SJCRH30 (cell line): ENCODE data around the gene RAMP3. TPM values are rescaled to one million over a fixed set of nuclear protein-coding genes. Genes with fewer than 3 reads are reported as not detected.
"Not testable (repeated sequence)": the region's sequence is repeated elsewhere in the genome, so short reads cannot be mapped to it uniquely, and the experiment has no call there.

Experiments
- DNase-seq, 2 experiments: peaks; one replicate each; pipeline ENCODE4 v3.0.0-alpha.2; 2015 to 2020
- H3K27ac ChIP-seq: fragments of 250-450 bp; sonication (Bioruptor Pico); 2 replicates; pipeline ENCODE4 v1.5.1; 2020; ENCODE audit warnings: mild to moderate bottlenecking, moderate library complexity
- H3K27me3 ChIP-seq: fragments of 250-450 bp; sonication (Bioruptor Pico); 2 replicates; pipeline ENCODE4 v1.5.1; 2020; ENCODE audit warnings: mild to moderate bottlenecking, moderate library complexity
- H3K36me3 ChIP-seq: fragments of 250-450 bp; sonication (Bioruptor Pico); 2 replicates; pipeline ENCODE4 v1.5.1; 2020; ENCODE audit warnings: mild to moderate bottlenecking, moderate library complexity
- H3K4me1 ChIP-seq: fragments of 250-450 bp; sonication (Bioruptor Pico); 2 replicates; pipeline ENCODE4 v1.5.1; 2020; ENCODE audit warnings: mild to moderate bottlenecking, moderate library complexity
- H3K4me3 ChIP-seq: fragments of 250-450 bp; sonication (Bioruptor Pico); 2 replicates; pipeline ENCODE4 v1.5.1; 2020; ENCODE audit warnings: mild to moderate bottlenecking, moderate library complexity
- H3K9me3 ChIP-seq: fragments of 250-450 bp; sonication (Bioruptor Pico); replicated peaks from 2 replicates; pipeline ENCODE4 v1.5.1; 2020; ENCODE audit warnings: mild to moderate bottlenecking, moderate library complexity
- total RNA-seq: library from RNA; depleted of rRNA; stranded (reverse); fragments of >200 nt; shearing (Covaris generic); gene quantifications from 2 replicates; pipeline ENCODE4 v1.2.3, GENCODE V29; 2014

RAMP3 gene
- total RNA-seq, 1 experiment from 2014 or later: not detected

DNA sequence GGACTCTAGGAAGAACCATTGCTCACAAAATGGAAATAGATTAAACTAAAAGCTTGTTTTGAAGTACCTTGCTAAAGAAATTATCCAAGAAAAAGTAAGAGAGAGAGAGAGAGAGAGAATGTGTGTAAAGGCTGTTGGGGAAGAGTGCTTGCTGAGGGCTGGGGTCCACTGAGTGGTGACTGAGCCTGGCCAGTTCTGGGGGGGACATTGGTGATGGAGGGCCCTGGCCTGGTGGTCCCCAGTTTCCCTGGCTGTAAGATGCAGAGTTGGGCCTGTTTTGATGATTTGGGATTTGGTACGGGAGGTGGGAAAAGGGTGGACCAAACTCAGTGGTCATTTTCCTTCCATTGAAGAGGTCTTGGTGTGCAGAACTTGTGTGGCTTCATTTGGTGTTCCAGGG, 880 bp downstream of the RAMP3 start:
- H3K27me3 ChIP-seq: peaks cover 10% of the 10 kb centered on the region
- H3K27ac ChIP-seq: no peak overlapping the region
- no peak for DNase-seq
- no peaks in the 10 kb centered on the region for H3K36me3 ChIP-seq
- H3K9me3 ChIP-seq: no peaks in the 10 kb centered on the region
- no peak overlapping the region for H3K4me3 ChIP-seq
- no peaks in the 10 kb centered on the region for H3K4me1 ChIP-seq

DNA sequence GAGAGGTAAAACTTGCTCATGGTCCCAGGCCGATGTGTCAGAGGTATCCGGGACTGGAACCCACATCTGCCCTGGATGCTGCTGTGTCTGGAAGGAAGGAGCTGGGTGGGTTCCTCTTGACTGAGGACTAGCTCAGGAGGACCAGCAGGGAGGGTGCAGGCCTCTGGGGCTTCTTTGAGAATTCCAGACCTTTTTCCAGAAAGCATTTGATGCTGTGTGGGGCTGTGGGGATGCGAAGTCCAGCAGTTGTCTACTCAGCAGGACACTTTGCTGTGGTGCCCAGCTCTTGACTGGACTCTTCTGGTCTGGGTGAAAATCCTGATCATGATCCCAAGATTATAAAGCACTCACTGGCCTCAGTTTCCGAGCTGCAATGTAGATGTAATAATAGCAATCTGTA, 1.7 kb downstream of the RAMP3 start:
- Histone ChIP-seq H3K4me3 (no peak overlapping the region), H3K27me3 (peaks cover 10% of the 10 kb centered on the region), H3K36me3 (no peaks in the 10 kb centered on the region), H3K27ac (no peak overlapping the region), H3K9me3 (no peaks in the 10 kb centered on the region), H3K4me1 (no peaks in the 10 kb centered on the region)
- no peak for DNase-seq

DNA sequence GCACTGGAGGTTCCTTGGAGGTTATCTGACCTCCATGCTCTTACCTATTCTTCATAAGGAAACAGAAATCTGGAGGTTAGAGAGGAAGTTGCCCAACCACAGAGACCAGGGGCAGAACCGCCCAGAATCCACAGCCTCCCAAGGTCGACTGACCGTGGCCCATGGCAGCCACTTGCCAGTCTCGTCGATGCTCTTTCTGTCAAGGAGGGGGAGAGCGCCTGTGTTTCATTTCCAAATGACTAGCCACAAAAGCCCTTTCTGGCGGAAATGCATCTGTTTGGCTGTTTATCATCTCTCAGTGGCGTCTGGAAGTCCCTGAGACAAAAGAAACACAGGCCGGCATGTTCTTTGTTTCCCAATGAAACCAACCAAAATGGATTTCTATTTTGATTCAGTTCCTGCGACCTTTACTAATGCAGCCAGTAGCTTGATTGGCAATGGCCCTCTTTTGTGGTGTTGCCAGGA, 2.9 kb downstream of the RAMP3 start:
- Histone ChIP-seq H3K9me3 (no peaks in the 10 kb centered on the region), H3K27me3 (peaks cover 10% of the 10 kb centered on the region), H3K4me3 (no peak overlapping the region), H3K36me3 (no peaks in the 10 kb centered on the region), H3K27ac (no peak overlapping the region), H3K4me1 (no peaks in the 10 kb centered on the region)
- DNase-seq: no peak

DNA sequence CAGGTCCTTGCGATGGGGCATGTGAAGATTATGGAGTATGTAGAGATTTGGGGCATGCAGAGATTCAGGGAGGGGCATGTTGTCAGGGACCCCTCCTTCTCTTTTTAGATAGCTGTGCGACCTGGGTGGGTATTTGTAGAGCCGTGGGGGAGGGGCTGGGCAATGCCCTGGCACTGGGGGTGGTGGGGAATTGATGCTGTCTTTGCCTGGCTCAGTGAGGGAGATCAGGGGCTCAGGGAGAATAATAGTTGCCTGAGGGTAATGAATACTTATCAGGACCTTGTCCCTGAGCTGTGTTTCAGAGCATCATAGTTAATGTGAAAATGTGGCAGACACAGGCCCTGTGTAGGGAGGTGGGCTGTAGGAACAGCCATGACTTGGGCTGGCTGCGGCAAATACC, 3.5 kb downstream of the RAMP3 start:
- no peaks in the 10 kb centered on the region for H3K9me3 ChIP-seq
- H3K4me3 ChIP-seq: no peak overlapping the region
- DNase-seq: no peak
- H3K4me1 ChIP-seq: no peaks in the 10 kb centered on the region
- H3K27me3 ChIP-seq: peaks cover 10% of the 10 kb centered on the region
- no peak overlapping the region for H3K27ac ChIP-seq
- H3K36me3 ChIP-seq: no peaks in the 10 kb centered on the region

DNA sequence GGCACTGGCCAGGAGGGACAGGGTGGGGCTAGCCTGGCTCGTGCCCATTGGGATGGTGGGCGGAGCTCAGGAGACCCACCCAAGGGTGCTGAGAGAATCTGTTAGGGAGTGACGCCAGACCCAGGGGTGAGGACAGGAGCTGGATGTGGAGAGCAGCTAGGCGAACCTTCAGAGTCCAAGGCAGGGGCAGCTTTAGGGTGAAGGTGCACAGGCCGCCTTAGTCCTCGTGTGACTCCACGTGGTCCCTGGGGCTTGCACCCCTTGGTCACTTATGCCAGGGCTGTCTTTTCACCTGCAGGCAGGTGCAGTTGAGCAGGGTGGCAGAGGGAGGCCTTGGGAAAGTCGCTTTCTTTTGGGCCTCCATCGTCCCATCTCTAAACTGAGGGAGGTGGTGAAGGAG, 4.3 kb downstream of the RAMP3 start:
- no peaks in the 10 kb centered on the region for H3K9me3 ChIP-seq
- H3K4me3 ChIP-seq: no peak overlapping the region
- no peaks in the 10 kb centered on the region for H3K36me3 ChIP-seq
- no peaks in the 10 kb centered on the region for H3K4me1 ChIP-seq
- no peak for DNase-seq
- no peak overlapping the region for H3K27ac ChIP-seq
- H3K27me3 ChIP-seq: peaks cover 10% of the 10 kb centered on the region

DNA sequence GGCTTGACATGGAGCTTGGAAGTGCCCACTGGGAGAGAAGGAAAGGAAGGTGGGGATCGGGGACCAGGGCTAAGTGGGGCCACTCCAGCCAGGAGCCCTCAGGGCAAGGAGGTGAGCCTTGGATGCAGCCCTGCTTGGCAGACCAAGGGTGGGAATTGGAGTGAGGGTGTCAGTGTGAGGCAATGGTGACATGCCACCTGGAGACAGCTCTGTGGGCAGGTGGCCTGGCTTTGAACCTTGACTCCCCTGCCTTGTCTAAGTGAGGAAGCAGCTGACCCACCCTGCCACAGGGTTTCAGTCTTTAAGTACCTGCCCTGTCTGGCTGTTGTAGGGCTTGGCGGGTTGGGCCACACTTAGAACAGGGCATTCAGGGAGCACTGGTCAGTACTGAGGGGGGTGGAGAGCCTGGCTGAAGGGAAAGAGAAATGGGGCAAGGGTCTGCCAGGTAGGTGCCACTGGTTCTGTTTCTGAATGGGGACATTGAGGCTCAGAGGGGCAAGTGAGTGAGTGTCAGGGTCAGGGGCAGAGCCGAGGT, 4.8 kb downstream of the RAMP3 start:
- no peak for DNase-seq
- H3K9me3 ChIP-seq: no peaks in the 10 kb centered on the region
- H3K27ac ChIP-seq: no peak overlapping the region
- no peaks in the 10 kb centered on the region for H3K36me3 ChIP-seq
- H3K4me1 ChIP-seq: no peaks in the 10 kb centered on the region
- H3K27me3 ChIP-seq: peaks cover 10% of the 10 kb centered on the region
- no peak overlapping the region for H3K4me3 ChIP-seq

DNA sequence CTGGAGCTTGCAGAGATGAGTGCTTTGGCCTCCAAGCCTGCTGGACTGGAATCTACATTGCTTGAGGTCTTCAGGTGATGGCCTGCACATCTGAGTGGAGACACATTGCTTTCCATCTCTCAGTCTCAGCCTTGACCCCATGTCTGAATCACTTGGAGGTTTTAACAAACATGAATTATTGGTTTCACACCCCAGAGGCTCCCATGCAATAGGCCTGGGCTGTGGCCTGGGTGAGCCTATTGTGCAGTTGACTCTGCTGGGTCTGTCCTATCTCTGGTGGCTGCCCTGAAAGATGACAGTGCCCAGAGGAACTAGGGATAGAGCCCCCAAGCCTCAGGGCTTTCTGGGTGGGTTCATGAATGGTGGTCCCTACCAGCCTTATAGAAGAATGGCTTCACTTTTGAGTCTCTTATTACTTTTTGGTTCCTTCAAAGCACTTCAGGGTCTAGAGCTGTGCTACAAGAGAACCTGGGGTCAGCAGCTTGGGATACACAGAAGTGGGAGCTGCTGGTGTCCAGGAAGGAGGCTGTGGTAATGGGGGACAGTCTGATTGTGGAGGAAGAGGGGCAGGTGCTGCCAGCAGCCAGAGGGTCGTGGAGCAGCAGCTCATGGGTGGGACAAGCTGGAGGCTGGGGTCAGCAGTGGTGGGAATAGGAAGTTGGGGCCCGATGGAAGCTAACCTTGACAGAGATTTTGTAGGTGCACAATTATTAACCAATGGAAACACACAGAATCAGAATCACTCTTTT, 5.5 kb downstream of the RAMP3 start:
- Histone ChIP-seq H3K27me3 (peaks cover 10% of the 10 kb centered on the region), H3K4me3 (no peak overlapping the region), H3K36me3 (no peaks in the 10 kb centered on the region), H3K27ac (no peak overlapping the region), H3K9me3 (no peaks in the 10 kb centered on the region), H3K4me1 (no peaks in the 10 kb centered on the region)
- DNase-seq: no peak

DNA sequence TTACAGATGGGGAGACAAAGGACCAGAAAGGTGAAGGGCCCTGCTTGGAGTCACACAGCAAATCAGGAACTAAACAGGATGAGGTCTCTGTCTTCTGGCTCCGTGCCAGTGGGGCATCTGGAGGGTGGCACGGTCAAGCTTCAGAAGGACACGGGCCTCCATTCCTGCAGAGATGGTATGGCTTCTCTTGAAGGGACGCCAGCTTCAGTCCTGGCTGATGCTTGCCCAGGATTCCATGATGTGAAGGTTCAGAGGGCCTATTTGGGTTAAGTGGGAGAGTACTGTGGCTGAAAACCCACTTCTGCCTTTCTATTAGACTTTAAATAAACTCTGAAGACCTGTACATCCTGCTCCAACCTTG, 6.1 kb downstream of the RAMP3 start:
- H3K9me3 ChIP-seq: no peaks in the 10 kb centered on the region
- no peak overlapping the region for H3K4me3 ChIP-seq
- no peak overlapping the region for H3K27ac ChIP-seq
- peaks cover 10% of the 10 kb centered on the region; the same call in 1 of the 2 replicates for H3K27me3 ChIP-seq
- DNase-seq: no peak
- H3K4me1 ChIP-seq: no peaks in the 10 kb centered on the region
- no peaks in the 10 kb centered on the region for H3K36me3 ChIP-seq

DNA sequence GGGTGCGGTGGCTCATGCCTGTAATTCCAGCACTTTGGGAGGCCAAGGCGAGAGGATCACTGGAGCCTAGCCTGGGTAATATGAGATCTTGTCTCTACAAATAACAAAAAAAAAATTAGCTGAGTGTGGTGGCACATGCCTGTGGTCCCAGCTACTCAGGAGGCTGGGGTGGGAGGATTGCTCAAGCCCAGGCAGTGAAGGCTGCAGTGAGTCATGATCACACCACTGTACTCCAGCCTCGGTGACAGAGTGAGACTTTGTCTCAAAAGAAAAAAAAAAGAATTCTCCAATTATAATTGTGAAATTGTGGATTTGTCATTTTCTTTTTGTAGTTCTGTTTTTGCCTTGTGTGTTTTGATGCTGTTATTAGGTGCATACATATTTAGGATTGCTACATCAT, 6.7 kb downstream of the RAMP3 start:
- not testable (repeated sequence) for H3K4me1 ChIP-seq, H3K9me3 ChIP-seq, H3K27ac ChIP-seq, DNase-seq, H3K36me3 ChIP-seq, H3K27me3 ChIP-seq, H3K4me3 ChIP-seq

DNA sequence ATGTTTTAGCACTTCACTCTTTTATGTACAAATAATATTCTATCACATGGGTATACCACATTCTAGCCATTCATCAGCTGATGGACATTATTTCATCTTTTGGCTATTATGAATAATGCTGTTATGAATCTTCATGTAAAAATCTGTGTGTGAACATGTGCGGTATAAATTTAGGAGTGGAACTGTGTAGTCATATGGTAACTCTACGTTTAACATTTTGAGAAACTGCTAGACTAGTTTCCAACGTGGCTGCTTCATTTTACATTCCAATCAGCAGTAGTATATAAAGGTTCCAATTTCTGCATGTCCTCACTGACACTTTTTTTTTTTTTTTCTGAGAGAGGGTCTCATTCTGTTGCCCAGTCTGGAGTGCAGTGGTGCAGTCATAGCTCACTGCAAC, 8.3 kb downstream of the RAMP3 start:
- no peak for DNase-seq
- Histone ChIP-seq H3K4me1 (no peaks in the 10 kb centered on the region), H3K36me3 (no peaks in the 10 kb centered on the region), H3K27ac (no peak overlapping the region), H3K4me3 (no peak overlapping the region), H3K27me3 (no peaks in the 10 kb centered on the region; the same call in 1 of the 2 replicates), H3K9me3 (no peaks in the 10 kb centered on the region)

DNA sequence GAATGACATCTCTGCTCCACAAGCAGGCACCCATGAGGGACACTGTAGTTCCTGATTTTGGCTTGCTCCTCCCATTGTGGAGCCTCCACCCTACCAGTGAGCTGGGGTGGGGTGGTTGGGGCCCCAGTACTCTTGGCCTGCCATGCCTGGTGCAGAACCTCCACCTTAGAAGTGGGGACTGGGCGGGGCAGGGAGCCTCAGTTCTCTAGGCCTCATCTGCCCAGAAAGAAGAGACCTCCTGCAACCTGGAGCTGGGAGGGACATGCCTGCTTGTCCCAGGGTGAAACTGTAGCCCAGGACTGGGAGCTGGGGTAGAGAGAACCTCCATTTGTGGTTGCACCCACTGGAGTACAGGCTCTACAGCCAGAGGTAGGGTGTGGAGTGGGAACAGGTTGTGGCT, 14.4 kb downstream of the RAMP3 start:
- H3K36me3 ChIP-seq: no peaks in the 10 kb centered on the region
- peaks cover 7% of the 10 kb centered on the region for H3K27me3 ChIP-seq
- no peak overlapping the region for H3K4me3 ChIP-seq
- no peak for DNase-seq
- no peak overlapping the region for H3K27ac ChIP-seq
- no peaks in the 10 kb centered on the region for H3K9me3 ChIP-seq
- H3K4me1 ChIP-seq: no peaks in the 10 kb centered on the region

DNA sequence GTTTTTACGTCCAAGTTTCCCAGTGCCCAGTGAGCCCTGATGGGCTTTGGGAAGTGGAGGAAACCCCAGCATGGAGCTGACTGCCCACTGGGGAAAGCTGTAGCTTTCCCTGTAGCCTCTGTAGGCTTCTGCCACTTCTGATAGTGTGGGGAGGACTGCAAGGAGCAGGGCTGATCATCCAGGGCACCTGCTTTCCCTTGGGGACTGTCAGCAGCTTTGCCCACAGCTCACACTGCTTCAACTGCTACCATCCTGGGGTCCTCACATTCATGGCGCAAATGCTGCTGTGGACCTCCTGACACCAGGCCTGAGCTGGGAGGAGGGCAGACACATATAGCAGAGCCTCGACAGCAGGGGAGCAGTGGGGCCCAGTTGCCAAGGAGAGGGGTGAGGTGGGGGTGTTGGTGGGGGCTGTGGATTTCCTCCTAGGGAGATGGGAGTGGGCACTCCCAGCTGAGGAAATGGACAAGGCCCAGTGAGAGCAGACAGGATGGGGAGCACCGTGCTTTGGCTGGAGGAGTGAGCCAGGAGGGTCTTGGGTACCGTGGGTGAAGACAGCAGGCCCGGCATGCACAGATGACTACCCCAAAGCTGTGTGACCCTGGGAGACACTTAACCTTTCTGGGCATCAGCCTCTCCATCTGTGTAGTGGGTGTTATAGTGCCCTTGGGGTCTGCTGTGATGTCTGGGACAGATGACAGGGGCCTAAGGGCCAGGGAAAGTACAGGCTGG, 16.2 kb downstream of the RAMP3 start:
- Histone ChIP-seq H3K36me3 (no peaks in the 10 kb centered on the region), H3K27ac (no peak overlapping the region), H3K4me1 (no peaks in the 10 kb centered on the region), H3K27me3 (peaks cover 18% of the 10 kb centered on the region), H3K4me3 (no peak overlapping the region), H3K9me3 (no peaks in the 10 kb centered on the region)
- DNase-seq: no peak

DNA sequence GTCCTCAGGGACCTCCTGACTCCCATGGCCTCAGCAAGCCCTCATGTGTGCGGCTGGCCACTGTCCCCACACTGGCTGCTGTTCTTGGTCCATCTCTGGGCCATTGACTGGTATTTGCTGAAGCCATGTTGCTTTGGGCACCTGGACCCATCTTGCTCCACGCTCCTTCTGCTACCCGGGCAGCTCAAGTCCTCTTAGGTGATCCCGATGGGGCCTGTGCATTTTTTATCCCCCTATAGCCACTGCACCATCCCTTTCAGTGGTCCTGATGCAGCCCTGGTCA, 16.7 kb downstream of the RAMP3 start:
- Histone ChIP-seq H3K27me3 (peaks cover 20% of the 10 kb centered on the region), H3K4me1 (no peaks in the 10 kb centered on the region), H3K4me3 (no peak overlapping the region), H3K36me3 (no peaks in the 10 kb centered on the region), H3K27ac (no peak overlapping the region), H3K9me3 (no peaks in the 10 kb centered on the region)
- no peak for DNase-seq

DNA sequence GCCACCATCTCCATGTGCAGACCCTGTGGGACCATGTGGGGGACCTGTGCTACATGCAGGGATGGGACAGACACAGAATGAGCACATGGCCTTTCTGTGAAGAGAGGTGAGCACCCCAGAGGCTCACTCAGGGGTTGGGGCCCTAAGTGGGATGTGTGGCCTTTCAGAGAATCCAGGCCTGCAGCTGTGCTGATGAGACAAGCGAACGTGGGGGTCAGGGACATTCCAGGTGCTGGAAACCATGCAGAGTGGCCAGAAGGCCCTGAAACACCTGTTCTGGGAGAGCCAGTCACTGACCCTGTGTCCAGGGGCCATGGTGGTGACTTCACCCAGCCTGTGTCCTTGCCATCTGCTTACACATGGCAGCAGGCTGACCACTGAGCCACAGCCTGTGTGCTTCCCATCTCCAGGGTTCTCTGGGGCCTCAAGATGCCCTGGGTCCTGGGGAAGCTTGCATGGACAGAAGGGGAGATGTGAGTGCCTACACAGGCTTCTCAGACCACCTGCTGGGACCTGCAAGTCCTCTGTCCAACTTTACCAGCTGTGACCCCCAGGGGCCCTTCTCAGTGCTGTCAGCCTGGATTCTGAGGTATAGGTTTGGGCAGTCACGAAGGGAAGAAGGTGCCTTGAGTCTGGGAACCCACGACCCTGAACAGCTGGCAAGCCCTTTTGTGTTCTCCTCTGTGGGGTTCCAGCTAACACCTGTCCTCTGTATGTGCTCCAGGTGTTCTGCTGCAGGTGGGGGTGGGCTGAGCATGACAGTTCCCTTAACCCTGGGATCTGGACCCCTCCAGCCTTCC, 17.6 kb downstream of the RAMP3 start:
- H3K4me1 ChIP-seq: no peaks in the 10 kb centered on the region
- no peak for DNase-seq
- peaks cover 20% of the 10 kb centered on the region for H3K27me3 ChIP-seq
- no peak overlapping the region for H3K4me3 ChIP-seq
- no peaks in the 10 kb centered on the region for H3K36me3 ChIP-seq
- H3K9me3 ChIP-seq: no peaks in the 10 kb centered on the region
- H3K27ac ChIP-seq: no peak overlapping the region

DNA sequence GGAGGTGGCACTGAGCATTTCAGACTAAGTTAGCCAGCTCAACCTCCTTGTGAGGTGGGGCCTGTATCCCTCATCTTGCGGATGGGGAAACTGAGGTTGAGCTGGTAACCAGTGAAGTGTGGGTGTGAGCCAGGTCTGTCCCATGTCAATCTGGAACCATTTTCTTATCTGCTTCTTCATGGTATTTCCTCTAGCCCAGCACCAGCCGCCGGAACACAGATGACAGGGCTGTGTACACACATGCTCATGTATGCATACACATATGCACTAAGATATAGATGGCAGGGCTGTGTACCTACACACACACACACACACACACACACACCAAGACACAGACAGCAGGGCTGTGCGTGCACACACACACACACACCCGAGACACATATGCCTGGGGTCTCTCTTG, 18.5 kb downstream of the RAMP3 start:
- Histone ChIP-seq H3K27me3 (peaks cover 20% of the 10 kb centered on the region), H3K36me3 (no peaks in the 10 kb centered on the region), H3K27ac (no peak overlapping the region), H3K9me3 (no peaks in the 10 kb centered on the region), H3K4me1 (no peaks in the 10 kb centered on the region), H3K4me3 (no peak overlapping the region)
- DNase-seq: no peak
